Measurements from ENCODE around the gene FOXN1. TPM values are rescaled to one million over a fixed set of nuclear protein-coding genes. Genes with fewer than 3 reads are reported as not detected.

The FOXN1 gene
- total and polyA plus RNA-seq, 10 of the 15 experiments (the other 5 are each of a cell fraction or from before 2014, with no cell fraction given), result not detected

- ChIA-PET POLR2A (interaction anchor here (0.7 to 9.9 kb wide), 16 partner anchors 8 to 236 kb away, joined by 3 to 148 read pairs (median 4); partner anchors contain the start of genes BLTP2, IFT20, RPL23A and SPAG5), RAD21 (ENCODE audit: unreplicated experiment) (interaction anchor here (0.9 to 7.1 kb wide), 10 partner anchors 19 to 156 kb away, joined by 3 to 102 read pairs (median 6); partner anchors contain the start of genes BLTP2, PROCA1, SPAG5 and UNC119), CTCF (interaction anchor here (1.2 to 6.6 kb wide), 6 partner anchors 22 to 87 kb away, joined by 4 to 83 read pairs (median 6); no protein-coding TSS in a partner anchor), SMC1A (ENCODE audit: uncharacterized antibody, unreplicated experiment) (interaction anchor here (0.6 to 8.3 kb wide), 9 partner anchors 14 to 72 kb away, joined by 3 to 89 read pairs (median 5); no protein-coding TSS in a partner anchor)
- in situ Hi-C loops (cut with MboI), result loop anchor here (25.0 kb wide), 1 partner anchor 1084 kb away; no protein-coding TSS in a partner anchor
- intact Hi-C loops (cut with micrococcal nuclease; ENCODE audit: unreplicated experiment), result loop anchor here (5.0 kb wide), 1 partner anchor 51 kb away; no protein-coding TSS in a partner anchor
- no peaks in the 10 kb centered on the region for H3K9me3 ChIP-seq (replicated peaks; ENCODE audit: control insufficient read depth, insufficient read depth, low read length)
- H3K27me3 ChIP-seq (replicated peaks in 1 of 2; ENCODE audit: control insufficient read depth in 2 of 2, insufficient read depth in 2 of 2, low read length in 1 of 2), result no peaks in the 10 kb centered on the region
- H3K79me2 ChIP-seq (ENCODE audit: control insufficient read depth, insufficient read depth, low read length), result peaks cover 67% of the 10 kb centered on the region
- H3K27ac ChIP-seq (ENCODE audit: control insufficient read depth, insufficient read depth), result peak within 1 kb of the TSS; percentile 85
- BruUV-seq (replicated peaks), result TSS peak; percentile 75
- FAIRE-seq (no peak), DNase-seq (ENCODE audit: low read depth, low spot score) (peak; percentile 68), ATAC-seq (peak; percentile 97)
- peaks cover 22% of the 10 kb centered on the region for H3K4me1 ChIP-seq (ENCODE audit: control insufficient read depth, insufficient read depth, low read length)
- H4K20me1 ChIP-seq (ENCODE audit: control insufficient read depth, insufficient read depth), result no peaks in the 10 kb centered on the region
- peak within 1 kb of the TSS; percentile 84 for H3K4me2 ChIP-seq (ENCODE audit: control insufficient read depth, insufficient read depth)
- 3% methylated on average over 46 of the region's 49 CpGs for WGBS (ENCODE audit: insufficient coverage, insufficient replicate concordance, low lambda C conversion rate, missing lambda C conversion rate)
- peaks cover 0 to 16% of the 10 kb centered on the region in 2 experiments; a peak in 1 of 4 replicates for H3K36me3 ChIP-seq (ENCODE audit: control insufficient read depth in 2 of 2, insufficient read depth in 2 of 2, low read length in 1 of 2)
- peak within 1 kb of the TSS; percentile 90 for H3K4me3 ChIP-seq
- peak within 1 kb of the TSS; percentile 90 for H3K9ac ChIP-seq (ENCODE audit: control insufficient read depth, insufficient read depth, low read length)
- H2AFZ ChIP-seq (ENCODE audit: control insufficient read depth, low read depth, low read length), result peak within 1 kb of the TSS; percentile 79
- no peak for TF ChIP-seq YBX1 (IDR thresholded peaks at IDR 0.05)
- no peak for TF ChIP-seq ESRRA (IDR thresholded peaks at IDR 0.05; ENCODE audit: low read length)
- no peak for TF ChIP-seq HDAC2 (IDR thresholded peaks at IDR 0.05)
- no peak for TF ChIP-seq IRF4 (IDR thresholded peaks at IDR 0.05; ENCODE audit: low read depth, low read length)
- TF ChIP-seq MEF2A (IDR thresholded peaks at IDR 0.05; ENCODE audit: insufficient read depth, low read depth, low read length), result no peak
- no peak for TF ChIP-seq EP300 (IDR thresholded peaks at IDR 0.05; ENCODE audit: borderline replicate concordance in 1 of 2, control insufficient read depth in 1 of 2, low read depth in 2 of 2, low read length in 2 of 2)
- TF ChIP-seq, protein P1, sequence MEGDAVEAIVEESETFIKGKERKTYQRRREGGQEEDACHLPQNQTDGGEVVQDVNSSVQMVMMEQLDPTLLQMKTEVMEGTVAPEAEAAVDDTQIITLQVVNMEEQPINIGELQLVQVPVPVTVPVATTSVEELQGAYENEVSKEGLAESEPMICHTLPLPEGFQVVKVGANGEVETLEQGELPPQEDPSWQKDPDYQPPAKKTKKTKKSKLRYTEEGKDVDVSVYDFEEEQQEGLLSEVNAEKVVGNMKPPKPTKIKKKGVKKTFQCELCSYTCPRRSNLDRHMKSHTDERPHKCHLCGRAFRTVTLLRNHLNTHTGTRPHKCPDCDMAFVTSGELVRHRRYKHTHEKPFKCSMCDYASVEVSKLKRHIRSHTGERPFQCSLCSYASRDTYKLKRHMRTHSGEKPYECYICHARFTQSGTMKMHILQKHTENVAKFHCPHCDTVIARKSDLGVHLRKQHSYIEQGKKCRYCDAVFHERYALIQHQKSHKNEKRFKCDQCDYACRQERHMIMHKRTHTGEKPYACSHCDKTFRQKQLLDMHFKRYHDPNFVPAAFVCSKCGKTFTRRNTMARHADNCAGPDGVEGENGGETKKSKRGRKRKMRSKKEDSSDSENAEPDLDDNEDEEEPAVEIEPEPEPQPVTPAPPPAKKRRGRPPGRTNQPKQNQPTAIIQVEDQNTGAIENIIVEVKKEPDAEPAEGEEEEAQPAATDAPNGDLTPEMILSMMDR (IDR thresholded peaks at IDR 0.05 in 2 of 3, conservative IDR thresholded peaks at IDR 0.05 in 1 of 3; ENCODE audit: control insufficient read depth in 2 of 3, extremely low read depth in 1 of 3, insufficient read depth in 1 of 3, low read depth in 3 of 3, low read length in 3 of 3), result no peak
- TF ChIP-seq, protein P2, sequence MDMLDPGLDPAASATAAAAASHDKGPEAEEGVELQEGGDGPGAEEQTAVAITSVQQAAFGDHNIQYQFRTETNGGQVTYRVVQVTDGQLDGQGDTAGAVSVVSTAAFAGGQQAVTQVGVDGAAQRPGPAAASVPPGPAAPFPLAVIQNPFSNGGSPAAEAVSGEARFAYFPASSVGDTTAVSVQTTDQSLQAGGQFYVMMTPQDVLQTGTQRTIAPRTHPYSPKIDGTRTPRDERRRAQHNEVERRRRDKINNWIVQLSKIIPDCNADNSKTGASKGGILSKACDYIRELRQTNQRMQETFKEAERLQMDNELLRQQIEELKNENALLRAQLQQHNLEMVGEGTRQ (IDR thresholded peaks at IDR 0.05; ENCODE audit: borderline replicate concordance, low read depth, low read length), result no peak
- TF ChIP-seq ZNF274 (IDR thresholded peaks at IDR 0.05; ENCODE audit: insufficient read depth, insufficient read length), result no peak
- peak; percentile 94 for TF ChIP-seq POLR2A (IDR thresholded peaks at IDR 0.05; ENCODE audit: low read depth, low read length)
- no peak for TF ChIP-seq SREBF2 (IDR thresholded peaks at IDR 0.05; ENCODE audit: low read length)
- no peak for TF ChIP-seq EGR1 (IDR thresholded peaks at IDR 0.05; ENCODE audit: borderline replicate concordance in 1 of 2, low read depth in 2 of 2, low read length in 2 of 2)
- TF ChIP-seq SMARCA5 (IDR thresholded peaks at IDR 0.05), result peak; percentile 61
- TF ChIP-seq BMI1 (IDR thresholded peaks at IDR 0.05; ENCODE audit: borderline replicate concordance), result no peak
- peak; percentile 16 for TF ChIP-seq FOS (IDR thresholded peaks at IDR 0.05; ENCODE audit: borderline replicate concordance, extremely low read depth, insufficient read length)
- TF ChIP-seq NFIC (IDR thresholded peaks at IDR 0.05; ENCODE audit: low read depth, low read length), result no peak
- 0 out of 2 replicates have a peak, but pooled peaks have one; percentile 5 for TF ChIP-seq ZNF207 (IDR thresholded peaks at IDR 0.05; ENCODE audit: borderline replicate concordance)
- no peak; the same call in 1 of the 2 replicates for TF ChIP-seq IRF3 (IDR thresholded peaks at IDR 0.05)
- TF ChIP-seq CREB1 (IDR thresholded peaks at IDR 0.05; ENCODE audit: low read depth), result no peak; the same call in 1 of the 2 replicates
- TF ChIP-seq CBX3 (IDR thresholded peaks at IDR 0.05; ENCODE audit: borderline replicate concordance, low read depth), result no peak
- TF ChIP-seq MXI1 (IDR thresholded peaks at IDR 0.05; ENCODE audit: low read depth, low read length), result no peak; the same call in 1 of the 2 replicates
These were observed 65.4 kb downstream of the FOXN1 start, which contains the start of gene PIGS for GRCh38 chr17:28571361-28572122. Gene PIGS, minus strand, starts transcription at chr17:28571524. Its CDS starts 28 bp downstream, at chr17:28571496.

All from GM12878 (cell line).